Endodermal cell (in vitro differentiated cells): ENCODE results near the gene MRTO4. TPM values are rescaled to one million over a fixed set of nuclear protein-coding genes. Genes with fewer than 3 reads are reported as not detected.
"Not testable (repeated sequence)": the region's sequence is repeated elsewhere in the genome, so short reads cannot be mapped to it uniquely, and the experiment has no call there.

ENCODE experiments used
- DNase-seq: peaks from one replicate; pipeline ENCODE4 v3.0.0-alpha.2; 2017
- H3K27ac ChIP-seq: 2 replicates; pipeline ENCODE4 v1.5.1; 2013; ENCODE audit warnings: mild to moderate bottlenecking, low read depth, low read length, moderate library complexity
- H3K27me3 ChIP-seq: 2 replicates; pipeline ENCODE4 v1.6.1; 2013; ENCODE audit warnings: mild to moderate bottlenecking, low read length, moderate library complexity; ENCODE audit not compliant: insufficient read depth, control insufficient read depth, poor library complexity, severe bottlenecking
- H3K36me3 ChIP-seq: 2 replicates; pipeline ENCODE4 v1.7.0; 2013; ENCODE audit warnings: mild to moderate bottlenecking, low read length, moderate library complexity; ENCODE audit not compliant: control insufficient read depth, insufficient read depth
- H3K4me1 ChIP-seq: one replicate; pipeline ENCODE4 v1.7.0; 2013; ENCODE audit warnings: low read length; ENCODE audit not compliant: control insufficient read depth, insufficient read depth
- H3K4me3 ChIP-seq: 2 replicates; pipeline ENCODE4 v1.5.1; 2013; ENCODE audit warnings: mild to moderate bottlenecking, low read length, moderate library complexity
- H3K9ac ChIP-seq: 2 replicates; pipeline ENCODE4 v1.6.1; 2013; ENCODE audit warnings: mild to moderate bottlenecking, low read length, moderate library complexity; ENCODE audit not compliant: poor library complexity, severe bottlenecking; ENCODE audit errors: extremely low read depth
- H3K9me3 ChIP-seq: 2 replicates; pipeline ENCODE4 v1.6.1; 2013; ENCODE audit warnings: mild to moderate bottlenecking, low read length, moderate library complexity; ENCODE audit not compliant: control insufficient read depth
- H3K27ac Mint-ChIP-seq: 2 replicates; pipeline ENCODE4 v1.8.0; 2020; ENCODE audit warnings: mixed read lengths
- H3K27me3 Mint-ChIP-seq: 2 replicates; pipeline ENCODE4 v1.8.0; 2021; ENCODE audit warnings: mild to moderate bottlenecking, mixed read lengths; ENCODE audit not compliant: insufficient read depth
- H3K36me3 Mint-ChIP-seq: 2 replicates; pipeline ENCODE4 v1.8.0; 2020; ENCODE audit warnings: low read depth, mixed read lengths
- H3K4me1 Mint-ChIP-seq: 2 replicates; pipeline ENCODE4 v1.8.0; 2020; ENCODE audit warnings: mixed read lengths
- H3K4me3 Mint-ChIP-seq: 2 replicates; pipeline ENCODE4 v1.8.0; 2020; ENCODE audit warnings: mild to moderate bottlenecking, moderate library complexity, mixed read lengths
- H3K9me3 Mint-ChIP-seq: 2 replicates; pipeline ENCODE4 v1.8.0; 2020; ENCODE audit warnings: mild to moderate bottlenecking, mixed read lengths
- CTCF ChIP-seq: fragments of 200-600 bp; sonication (generic); conservative IDR thresholded peaks from 2 replicates; pipeline ENCODE4 v1.5.0; 2021; ENCODE audit warnings: antibody characterized with exemption, mild to moderate bottlenecking
- WGBS, 2 experiments: methylation state at CpG; one replicate each; pipeline versions ENCODE4 v1.1.5 to v1.1.7; 2013; ENCODE audit warnings: missing lambda C conversion rate in 2 of 2, mixed read lengths in 1 of 2; ENCODE audit not compliant: insufficient coverage in 1 of 2, insufficient read length in 1 of 2; 5-methylcytosine and 5-hydroxymethylcytosine counted together
- total RNA-seq, 2 donors: library from RNA; stranded (reverse); fragmentation: NEBNext Ultra II Directional in 1 of 2; extraction: Animal tissue kit (Norgen Biotek cat#: 25700) in 1 of 2; gene quantifications; 2 replicates in 1 of 2; 3 replicates in 1 of 2; pipeline ENCODE4 v1.2.1, GENCODE V29; 2021

Gene MRTO4
- total RNA-seq, 2 donors from 2014 or later: 37.7 to 44.5 TPM

- Mint-ChIP-seq H3K9me3 (peaks cover 2% of the 10 kb centered on the region), H3K27me3 (peaks cover 21% of the 10 kb centered on the region), H3K27ac (no peak overlapping the region), H3K36me3 (peaks cover 1% of the 10 kb centered on the region), H3K4me3 (peak overlapping the region; percentile 26), H3K4me1 (no peaks in the 10 kb centered on the region)
- DNase-seq: no peak
- no peaks in the 10 kb centered on the region for H3K36me3 ChIP-seq
- H3K27me3 ChIP-seq: peaks cover 35% of the 10 kb centered on the region
- no peak overlapping the region for H3K9ac ChIP-seq
- no peak for TF ChIP-seq CTCF
- no peaks in the 10 kb centered on the region for H3K9me3 ChIP-seq
- WGBS, 2 experiments: 87 to 89% methylated on average over 3 to 4 of the region's 5 CpGs
- H3K4me1 ChIP-seq: no peaks in the 10 kb centered on the region
- H3K27ac ChIP-seq: no peak overlapping the region
- H3K4me3 ChIP-seq: no peak overlapping the region
These were observed 23.0 kb downstream of the MRTO4 start for GRCh38 chr1:19274636-19275035.

GRCh38 chr1:19283891-19284290, 32.3 kb downstream of the MRTO4 start:
- DNase-seq: no peak
- H3K9me3 ChIP-seq: no peaks in the 10 kb centered on the region
- Mint-ChIP-seq H3K36me3 (peaks cover 15% of the 10 kb centered on the region), H3K9me3 (peaks cover 2% of the 10 kb centered on the region), H3K4me1 (peaks cover 2% of the 10 kb centered on the region), H3K27ac (no peak overlapping the region), H3K27me3 (peaks cover 19% of the 10 kb centered on the region), H3K4me3 (no peak overlapping the region)
- no peaks in the 10 kb centered on the region for H3K4me1 ChIP-seq
- WGBS, 2 experiments: 94 to 100% methylated on average over 2 to 9 of the region's 9 CpGs
- no peak overlapping the region for H3K4me3 ChIP-seq
- H3K27me3 ChIP-seq: peaks cover 12% of the 10 kb centered on the region
- no peak overlapping the region for H3K9ac ChIP-seq
- no peaks in the 10 kb centered on the region for H3K36me3 ChIP-seq
- no peak overlapping the region for H3K27ac ChIP-seq
- TF ChIP-seq CTCF: no peak

DNA sequence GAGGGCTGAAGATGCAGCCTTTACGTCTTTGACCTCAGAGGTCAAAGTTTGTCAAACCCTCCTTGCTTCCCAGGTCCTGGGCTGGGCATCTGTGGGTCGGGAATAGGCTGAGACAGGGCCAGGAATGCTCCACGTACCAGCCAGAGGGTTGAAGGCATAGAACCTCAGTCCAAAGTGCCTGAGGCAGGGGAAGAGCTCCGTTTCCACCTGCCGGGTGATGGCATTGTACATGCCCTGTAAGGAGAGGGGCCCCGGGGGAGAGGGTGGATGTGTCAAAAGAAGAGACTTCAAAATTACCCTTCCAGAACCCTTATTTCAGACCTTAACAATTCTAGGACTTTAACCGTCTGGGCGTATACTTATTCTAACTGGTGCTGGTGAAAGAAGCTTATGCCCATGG, 33.3 kb downstream of the MRTO4 start:
- peaks cover 6% of the 10 kb centered on the region for H3K4me1 Mint-ChIP-seq
- no peak overlapping the region for H3K27ac ChIP-seq
- DNase-seq: no peak
- peaks cover 11% of the 10 kb centered on the region for H3K36me3 Mint-ChIP-seq
- peaks cover 29% of the 10 kb centered on the region for H3K27me3 Mint-ChIP-seq
- WGBS, 2 experiments: 86 to 87% methylated on average over 3 to 8 of the region's 8 CpGs
- no peak overlapping the region for H3K27ac Mint-ChIP-seq
- no peaks in the 10 kb centered on the region for H3K4me1 ChIP-seq
- H3K9me3 Mint-ChIP-seq: peaks cover 2% of the 10 kb centered on the region
- no peak overlapping the region for H3K9ac ChIP-seq
- no peak overlapping the region for H3K4me3 ChIP-seq
- TF ChIP-seq CTCF: no peak
- no peaks in the 10 kb centered on the region for H3K9me3 ChIP-seq
- peaks cover 21% of the 10 kb centered on the region for H3K27me3 ChIP-seq
- H3K4me3 Mint-ChIP-seq: no peak overlapping the region
- no peaks in the 10 kb centered on the region for H3K36me3 ChIP-seq

DNA sequence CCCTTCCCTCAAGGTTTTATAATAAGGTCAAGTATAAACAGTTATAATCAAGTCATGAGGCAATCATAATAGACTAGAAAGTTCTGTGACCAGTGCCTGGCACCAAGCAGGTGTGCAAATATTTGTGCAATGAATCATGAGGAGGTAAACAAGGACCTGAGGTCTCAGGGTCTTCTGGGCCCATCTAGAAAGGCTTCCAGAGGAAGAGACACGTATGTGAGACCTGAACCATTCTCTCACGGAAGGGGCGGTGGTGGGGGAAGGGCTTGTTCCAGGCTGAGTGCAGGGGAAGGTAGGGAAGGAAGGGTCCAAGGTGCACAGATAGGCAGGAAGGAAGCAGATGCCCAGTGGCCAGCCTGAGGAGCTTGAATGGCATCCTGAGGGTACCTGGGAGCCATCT, 33.8 kb downstream of the MRTO4 start:
- not testable (repeated sequence) for H3K4me3 ChIP-seq, H3K9me3 Mint-ChIP-seq, H3K4me3 Mint-ChIP-seq, H3K9me3 ChIP-seq, H3K9ac ChIP-seq, DNase-seq, H3K36me3 ChIP-seq, H3K36me3 Mint-ChIP-seq, H3K27ac ChIP-seq, H3K27ac Mint-ChIP-seq, H3K4me1 Mint-ChIP-seq, H3K4me1 ChIP-seq
- peaks cover 26% of the 10 kb centered on the region for H3K27me3 ChIP-seq
- 88% methylated on average over 3 of the region's 3 CpGs; no CpG with 5 or more reads in 1 of the 2 experiments for WGBS, 2 experiments
- H3K27me3 Mint-ChIP-seq: peaks cover 34% of the 10 kb centered on the region

DNA sequence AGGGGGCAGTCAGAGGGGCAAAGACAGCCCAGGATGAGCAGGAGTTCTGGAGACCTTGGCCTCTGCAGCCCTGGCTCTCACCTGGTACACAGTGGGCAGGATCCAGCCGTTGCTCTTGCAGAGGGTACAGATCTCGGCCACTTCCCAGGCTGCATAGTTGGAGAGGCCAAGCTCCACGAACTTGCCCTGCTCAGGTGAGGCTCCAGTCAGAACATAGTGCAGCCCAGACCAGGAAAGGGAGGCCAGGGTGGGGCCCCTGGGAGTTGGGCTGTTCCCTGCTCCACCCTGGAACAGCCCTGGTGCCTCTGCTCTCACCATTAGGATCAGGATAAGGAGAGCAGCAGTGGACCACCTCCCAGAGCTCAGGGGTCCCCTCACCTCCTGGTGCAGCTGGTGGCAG, 34.2 kb downstream of the MRTO4 start:
- H3K9me3 Mint-ChIP-seq, H3K36me3 Mint-ChIP-seq, H3K4me1 ChIP-seq, H3K4me1 Mint-ChIP-seq, H3K36me3 ChIP-seq, H3K27ac ChIP-seq, H3K9ac ChIP-seq, DNase-seq, H3K4me3 ChIP-seq, H3K4me3 Mint-ChIP-seq, H3K9me3 ChIP-seq, H3K27ac Mint-ChIP-seq: not testable (repeated sequence)
- H3K27me3 ChIP-seq: peaks cover 28% of the 10 kb centered on the region
- 72 to 78% methylated on average over 3 of the region's 3 CpGs for WGBS, 2 experiments
- peaks cover 36% of the 10 kb centered on the region for H3K27me3 Mint-ChIP-seq
